SK-N-SH (cell line): ENCODE results near the gene SNX8.

ENCODE experiments used
- CTCF ChIP-seq: fragments of 200-600 bp; sonication (generic); IDR thresholded peaks from 2 replicates; pipeline ENCODE4 v1.6.1; 2017; ENCODE audit warnings: antibody characterized with exemption, mild to moderate bottlenecking, moderate library complexity
- JUND ChIP-seq: IDR thresholded peaks from 2 replicates; pipeline ENCODE4 v1.4.0; 2012
- POLR2AphosphoS5 ChIP-seq: IDR thresholded peaks from 2 replicates; pipeline ENCODE4 v1.6.1; 2012; ENCODE audit warnings: low read depth, low read length
- RAD21 ChIP-seq: IDR thresholded peaks from 2 replicates; pipeline ENCODE4 v1.6.1; 2012; ENCODE audit warnings: mild to moderate bottlenecking, low read length
- SIN3A ChIP-seq: IDR thresholded peaks from 2 replicates; pipeline ENCODE4 v1.6.1; 2012; ENCODE audit warnings: low read depth, mild to moderate bottlenecking, low read length, moderate library complexity, borderline replicate concordance
- USF2 ChIP-seq: fragments of 150-350 bp; IDR thresholded peaks from 2 replicates; pipeline ENCODE4 v1.6.1; 2017; ENCODE audit warnings: antibody characterized with exemption, low read length, low read depth, borderline replicate concordance

GRCh38 chr7:2219136-2219535 lies 95.1 kb downstream of the SNX8 start:
- no peak for TF ChIP-seq CTCF
- no peak for TF ChIP-seq SIN3A
- no peak for TF ChIP-seq POLR2AphosphoS5
- TF ChIP-seq JUND: no peak
- no peak for TF ChIP-seq USF2
- TF ChIP-seq RAD21: no peak
